ENCODE measurements around the gene STRBP.

- TF ChIP-seq EP300 (IDR thresholded peaks at IDR 0.05) = no peak
- no peak for TF ChIP-seq CTCF (IDR thresholded peaks at IDR 0.05)
Observed at GRCh38 chr9:123164285-123164684, 104.1 kb downstream of the STRBP start.
